ENCODE data around the gene CCDC3.

DNA sequence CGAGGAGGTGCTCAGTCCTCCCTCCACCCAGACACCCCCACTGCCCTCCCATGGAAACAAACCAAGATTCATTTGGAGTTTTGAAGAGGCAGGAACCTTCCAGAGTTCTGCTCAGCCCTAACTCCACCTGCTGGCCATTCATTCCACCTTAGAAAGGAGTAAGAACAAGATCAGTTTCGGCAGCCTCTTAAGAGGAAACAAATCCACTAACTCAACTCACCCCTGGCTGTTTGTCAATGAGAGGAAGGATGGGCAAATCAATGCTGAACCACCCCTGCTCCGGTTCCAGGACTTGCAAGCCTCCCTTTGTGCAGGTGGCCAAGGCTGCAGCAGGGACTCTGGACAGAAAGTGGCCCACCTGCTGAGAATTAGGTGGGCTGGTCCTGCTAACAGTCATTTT is 26.2 kb downstream of the CCDC3 start:
- TF ChIP-seq, protein P1, sequence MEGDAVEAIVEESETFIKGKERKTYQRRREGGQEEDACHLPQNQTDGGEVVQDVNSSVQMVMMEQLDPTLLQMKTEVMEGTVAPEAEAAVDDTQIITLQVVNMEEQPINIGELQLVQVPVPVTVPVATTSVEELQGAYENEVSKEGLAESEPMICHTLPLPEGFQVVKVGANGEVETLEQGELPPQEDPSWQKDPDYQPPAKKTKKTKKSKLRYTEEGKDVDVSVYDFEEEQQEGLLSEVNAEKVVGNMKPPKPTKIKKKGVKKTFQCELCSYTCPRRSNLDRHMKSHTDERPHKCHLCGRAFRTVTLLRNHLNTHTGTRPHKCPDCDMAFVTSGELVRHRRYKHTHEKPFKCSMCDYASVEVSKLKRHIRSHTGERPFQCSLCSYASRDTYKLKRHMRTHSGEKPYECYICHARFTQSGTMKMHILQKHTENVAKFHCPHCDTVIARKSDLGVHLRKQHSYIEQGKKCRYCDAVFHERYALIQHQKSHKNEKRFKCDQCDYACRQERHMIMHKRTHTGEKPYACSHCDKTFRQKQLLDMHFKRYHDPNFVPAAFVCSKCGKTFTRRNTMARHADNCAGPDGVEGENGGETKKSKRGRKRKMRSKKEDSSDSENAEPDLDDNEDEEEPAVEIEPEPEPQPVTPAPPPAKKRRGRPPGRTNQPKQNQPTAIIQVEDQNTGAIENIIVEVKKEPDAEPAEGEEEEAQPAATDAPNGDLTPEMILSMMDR (IDR thresholded peaks at IDR 0.05), result no peak
- TF ChIP-seq POLR2A (IDR thresholded peaks at IDR 0.05), result no peak
